Dedifferentiated amniotic fluid mesenchymal stem cell (primary cell): ENCODE data around the gene F2RL3.

ENCODE experiments used
- DNase-seq: peaks from one replicate; pipeline ENCODE4 v3.0.0-alpha.2; 2016; ENCODE audit errors: extremely low spot score

F2RL3 gene

DNA sequence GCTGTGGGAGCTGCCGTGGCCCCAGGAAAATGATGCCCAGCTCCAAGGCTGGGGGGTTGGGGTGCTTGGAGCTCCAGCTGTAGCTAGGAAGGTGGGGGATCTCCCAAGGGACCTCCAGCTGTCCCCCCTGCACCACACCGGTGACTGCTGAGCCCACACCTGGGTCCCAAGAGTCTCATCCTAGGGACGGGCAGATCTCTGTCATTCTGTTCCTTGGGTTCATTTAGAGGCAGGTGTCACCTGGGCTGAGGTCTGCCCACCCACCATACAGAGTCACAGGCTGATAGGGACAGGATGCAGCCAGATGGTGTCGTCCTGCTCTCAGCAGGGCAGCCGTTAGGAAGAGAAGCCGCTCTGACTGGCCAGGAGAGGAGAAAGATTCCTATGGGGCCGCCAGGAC, 5.3 kb downstream of the F2RL3 start:
- no peak for DNase-seq

DNA sequence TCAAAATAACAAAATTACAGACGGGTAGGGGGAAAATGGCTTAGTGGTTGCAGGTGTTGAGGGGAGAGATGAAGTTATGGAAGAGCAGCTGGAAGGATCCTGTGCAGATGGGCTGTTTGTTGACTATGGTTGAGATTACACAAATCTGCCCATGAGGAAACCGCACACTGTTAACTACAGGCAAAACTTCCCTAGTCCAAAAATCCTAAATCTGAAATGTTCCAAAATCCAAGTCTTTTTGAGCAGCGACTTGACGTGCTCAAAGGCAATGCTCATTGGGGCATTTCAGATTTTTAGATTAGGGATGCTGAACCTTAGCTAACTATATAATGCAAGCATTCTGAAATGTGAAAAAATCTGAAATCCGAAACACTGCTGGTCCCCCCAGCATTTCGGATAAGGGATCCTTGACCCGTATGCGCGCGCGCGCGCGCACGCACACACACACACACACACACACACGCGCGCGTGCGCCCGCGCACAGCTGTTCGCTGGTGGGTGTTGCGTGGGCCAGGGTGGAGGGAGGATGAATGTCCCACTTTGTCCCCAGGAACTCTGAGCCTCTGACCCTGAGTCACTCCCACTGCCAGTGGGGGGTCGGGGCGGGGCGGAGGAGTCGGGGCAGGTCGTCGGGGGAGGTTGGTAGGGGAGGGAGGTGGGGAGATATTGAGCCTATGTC, 6.8 kb downstream of the F2RL3 start:
- no peak for DNase-seq

DNA sequence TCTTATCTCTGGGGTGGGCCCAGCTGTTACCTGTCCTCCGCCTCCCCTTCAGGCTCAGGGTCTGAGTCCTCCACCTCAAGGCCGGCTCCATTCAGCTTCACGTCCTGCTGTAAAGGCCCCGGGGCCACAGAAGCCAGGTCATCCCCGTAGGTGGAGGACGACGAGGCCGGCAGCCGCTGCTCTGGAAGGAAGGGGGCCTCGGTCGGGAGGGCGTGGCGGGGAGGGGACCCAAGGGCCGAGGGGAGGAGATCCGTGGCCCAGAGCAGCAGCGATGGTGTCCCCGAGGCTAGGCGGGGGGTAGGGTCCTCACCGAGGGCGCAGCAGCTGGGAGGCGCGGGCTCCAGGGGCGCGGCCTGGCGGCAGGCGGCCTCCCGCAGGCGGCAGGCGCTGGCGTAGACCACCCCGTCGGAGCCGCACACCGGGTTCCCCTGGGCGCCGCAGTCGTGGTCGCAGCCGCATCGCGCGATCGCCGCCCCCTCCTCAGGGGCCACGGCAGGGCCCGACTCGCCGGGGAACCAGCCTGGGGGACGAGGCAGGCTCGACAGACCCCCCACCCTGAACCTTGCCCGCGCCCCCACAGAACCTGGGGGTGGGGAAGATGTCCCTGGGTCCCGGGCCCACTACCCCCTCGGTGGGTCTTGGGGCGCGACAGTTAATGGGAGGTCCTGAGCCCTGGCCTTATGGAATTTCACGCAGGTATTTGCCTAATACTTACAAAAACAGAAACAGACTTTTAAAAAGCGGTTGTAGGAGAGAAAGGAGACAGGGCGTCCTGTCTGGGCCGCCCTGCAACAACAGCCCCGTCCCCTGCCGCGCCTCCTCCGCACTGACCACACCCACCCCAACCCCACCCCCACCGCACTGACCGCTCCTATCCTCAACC, 7.6 kb downstream of the F2RL3 start:
- no peak for DNase-seq

DNA sequence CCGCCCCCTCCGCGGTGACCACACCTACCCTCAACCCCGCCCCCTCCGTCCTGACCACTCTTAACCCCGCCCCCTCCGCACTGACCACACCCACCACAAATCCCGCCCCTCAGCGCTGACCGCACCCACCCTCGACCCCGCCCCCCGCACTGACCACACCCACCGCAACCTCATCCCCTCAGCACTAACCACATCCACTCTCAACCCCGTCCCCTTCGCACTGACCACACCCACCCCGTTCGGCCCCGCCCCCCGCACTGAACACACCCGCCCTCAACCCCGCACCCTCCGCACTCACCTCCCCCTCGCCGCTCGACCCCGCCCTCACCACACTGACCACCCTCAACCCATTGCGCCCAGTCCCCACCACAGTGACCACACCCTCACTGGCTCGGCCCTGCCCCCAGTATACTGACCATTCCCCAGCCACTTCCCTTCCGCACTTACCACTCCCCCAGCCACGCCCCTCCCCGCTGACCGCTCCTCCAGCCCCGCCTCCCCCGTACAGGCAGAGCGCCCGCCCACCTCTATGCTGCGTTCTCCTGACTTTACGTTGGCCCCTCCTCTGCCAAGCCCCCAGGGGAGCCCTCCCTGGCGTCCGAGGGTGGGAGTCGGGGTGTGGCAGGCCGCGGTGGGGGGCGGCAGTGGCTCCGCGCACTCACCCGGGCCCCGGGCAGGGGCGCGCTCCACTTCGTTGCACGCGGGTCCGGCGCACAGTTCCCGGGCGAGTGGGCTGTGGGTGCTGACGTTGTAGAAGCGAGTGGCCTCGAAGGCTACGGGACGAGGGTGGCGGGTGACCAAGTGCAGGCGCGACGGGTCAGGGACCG, 8.4 kb downstream of the F2RL3 start:
- DNase-seq: peak; percentile 77

DNA sequence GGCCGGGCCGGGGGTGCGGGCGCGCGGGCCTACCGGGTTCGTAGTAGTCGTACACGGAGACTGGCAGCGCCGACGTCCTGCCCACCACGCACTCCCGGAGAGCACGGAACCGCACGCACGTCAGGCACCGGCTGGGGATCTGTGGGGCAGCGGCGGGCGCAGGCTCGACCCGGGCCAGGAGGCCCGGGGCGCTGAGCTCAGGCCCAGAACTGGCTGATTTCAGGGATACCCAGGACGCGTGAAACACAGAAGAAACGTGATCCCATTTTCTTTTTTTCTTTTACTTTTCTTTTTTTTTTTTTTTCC, 9.0 kb downstream of the F2RL3 start:
- no peak for DNase-seq

DNA sequence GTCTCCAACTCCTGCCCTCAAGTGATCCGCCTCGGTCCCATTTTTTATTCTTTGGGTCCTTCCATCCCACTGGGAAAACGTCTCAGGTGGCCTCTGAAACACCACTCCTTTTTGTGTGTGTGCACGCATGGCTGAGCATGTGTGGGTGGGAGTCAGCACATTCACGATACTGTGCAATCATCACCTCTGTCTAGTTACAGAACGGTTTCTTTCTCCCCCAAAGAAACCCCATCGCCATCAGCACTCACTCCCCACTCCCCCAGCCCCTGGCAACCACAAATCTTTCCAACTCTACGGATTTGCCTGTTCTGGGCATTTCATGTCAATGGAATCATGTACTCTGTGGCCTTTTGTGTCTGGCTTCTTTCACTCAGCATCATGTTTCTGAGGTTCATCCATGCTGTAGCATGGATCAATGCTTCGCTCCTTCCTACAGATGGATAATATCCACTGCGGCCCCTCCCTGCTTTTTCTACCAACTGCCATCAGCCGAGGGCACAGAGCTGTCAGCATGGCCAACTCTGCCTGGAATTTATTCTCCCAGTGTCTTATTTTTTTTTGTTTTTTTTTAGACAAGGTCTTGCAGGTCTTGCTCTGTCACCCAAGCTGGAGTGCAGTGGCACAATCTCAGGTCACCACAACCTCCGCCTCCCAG, 9.7 kb downstream of the F2RL3 start:
- DNase-seq: no peak

DNA sequence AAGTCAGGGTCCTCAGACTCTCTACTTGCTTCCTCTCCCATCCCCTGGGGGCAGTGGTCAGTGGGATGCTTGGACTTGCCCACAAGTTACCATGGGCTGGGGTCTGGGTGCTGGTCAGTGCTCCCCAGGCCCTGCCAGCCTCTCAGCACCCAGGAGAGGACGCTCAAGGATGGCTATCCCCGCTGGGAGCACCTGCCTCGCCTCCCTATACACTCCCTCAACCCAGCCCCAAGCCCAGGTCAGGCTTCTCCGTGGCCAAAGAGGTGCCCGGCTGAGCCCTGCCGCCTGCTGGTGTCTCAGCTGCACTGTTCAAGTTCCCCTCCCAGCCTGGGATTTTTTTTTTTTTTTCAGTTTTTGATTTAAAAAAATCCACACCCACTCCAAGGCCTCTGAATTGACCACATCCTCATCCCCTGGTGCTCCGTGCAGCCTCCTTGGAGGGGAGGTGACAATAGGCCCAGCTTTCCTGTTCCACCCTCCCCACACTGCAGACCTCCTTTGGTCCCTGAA, 10.8 kb downstream of the F2RL3 start:
- no peak for DNase-seq

DNA sequence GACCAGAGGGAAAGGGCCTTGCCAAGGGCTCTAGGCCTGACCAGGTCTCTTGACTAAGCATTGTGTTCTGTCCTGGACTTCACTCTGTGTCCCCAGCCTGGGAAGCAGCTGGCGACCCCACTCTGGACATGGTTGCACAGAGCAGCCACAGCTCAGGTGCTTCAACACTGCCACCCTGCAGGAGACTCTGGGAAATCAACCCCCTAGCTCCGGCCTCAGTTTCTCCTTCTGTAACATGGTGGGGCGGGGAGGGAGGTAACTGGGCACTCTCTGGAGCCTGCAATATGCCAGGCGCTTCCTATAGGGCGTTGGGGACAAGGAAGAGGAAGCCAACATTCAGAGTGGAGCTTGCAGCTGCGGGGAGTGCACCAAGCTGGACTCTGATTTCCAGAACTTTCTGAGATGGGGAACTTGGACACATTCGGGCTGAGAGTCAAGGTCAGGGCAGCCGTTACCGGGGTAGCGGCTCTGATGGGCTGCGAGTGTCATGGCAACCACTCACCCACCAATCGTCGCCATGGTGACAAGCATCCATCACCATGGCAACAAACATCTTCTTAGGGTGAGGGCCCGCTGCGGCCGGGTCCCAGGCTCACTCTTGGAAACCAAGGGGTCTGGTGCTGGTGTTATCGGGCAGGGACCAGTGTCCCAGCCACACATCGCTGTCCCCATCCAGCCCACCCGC, 12.8 kb downstream of the F2RL3 start:
- no peak for DNase-seq

DNA sequence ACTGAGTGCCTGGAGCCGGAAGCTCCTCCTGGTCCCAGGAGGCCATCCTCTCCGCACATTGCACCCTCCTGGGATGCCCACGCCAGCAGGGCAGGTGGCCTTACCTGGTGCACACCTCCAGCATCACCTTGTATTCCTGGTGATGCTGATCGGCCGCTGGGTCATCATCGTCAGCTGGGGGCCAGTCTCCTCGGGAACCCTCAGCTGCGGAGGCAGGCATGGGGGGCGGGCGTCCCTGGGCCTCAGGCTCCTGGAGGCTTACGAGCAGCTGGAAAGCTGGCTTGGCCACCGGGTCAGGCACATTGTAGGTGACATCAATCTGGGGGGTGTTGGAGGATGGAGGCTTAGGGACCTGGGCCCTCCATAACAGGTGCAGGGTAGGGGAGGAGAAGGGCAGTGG, 13.7 kb downstream of the F2RL3 start:
- DNase-seq: no peak

DNA sequence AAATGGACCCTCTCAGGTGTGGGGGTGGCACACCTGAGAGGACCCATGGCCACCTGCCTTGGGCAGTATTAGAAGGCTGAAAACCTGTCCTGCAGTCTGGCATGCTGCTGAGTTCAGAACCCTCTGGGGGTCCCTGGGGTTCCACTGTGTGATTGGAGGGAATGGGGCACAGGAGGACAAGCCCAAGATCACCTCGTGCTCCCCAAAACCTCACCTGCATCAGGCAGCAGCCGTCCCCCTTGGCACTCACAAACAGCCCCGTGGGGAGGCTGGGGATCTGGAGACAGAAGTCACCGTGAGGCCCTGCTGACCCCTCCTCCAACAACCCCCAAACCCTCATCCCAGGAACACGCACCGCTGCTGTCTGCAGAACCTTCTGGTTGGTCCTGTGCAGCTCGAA, 14.5 kb downstream of the F2RL3 start:
- no peak for DNase-seq

DNA sequence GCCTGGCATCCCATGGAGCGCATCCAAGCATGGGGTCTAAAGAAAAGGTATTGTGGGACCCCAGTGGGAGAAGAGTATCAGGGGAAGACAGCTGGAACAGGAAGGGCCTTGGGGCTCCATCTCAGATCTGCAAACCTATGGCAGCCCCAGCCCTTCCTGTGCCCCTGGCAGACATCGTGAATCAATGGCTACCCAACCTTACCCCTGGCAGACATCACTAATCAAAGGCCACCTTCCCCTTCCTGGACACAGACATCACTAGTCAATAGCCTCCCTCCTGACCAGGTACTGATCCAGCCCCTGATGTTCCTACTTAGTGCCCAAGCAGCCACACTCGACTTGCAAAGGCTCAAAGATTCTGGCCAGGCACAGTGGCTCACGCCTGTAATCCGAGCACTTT, 15.8 kb downstream of the F2RL3 start:
- DNase-seq: no peak

DNA sequence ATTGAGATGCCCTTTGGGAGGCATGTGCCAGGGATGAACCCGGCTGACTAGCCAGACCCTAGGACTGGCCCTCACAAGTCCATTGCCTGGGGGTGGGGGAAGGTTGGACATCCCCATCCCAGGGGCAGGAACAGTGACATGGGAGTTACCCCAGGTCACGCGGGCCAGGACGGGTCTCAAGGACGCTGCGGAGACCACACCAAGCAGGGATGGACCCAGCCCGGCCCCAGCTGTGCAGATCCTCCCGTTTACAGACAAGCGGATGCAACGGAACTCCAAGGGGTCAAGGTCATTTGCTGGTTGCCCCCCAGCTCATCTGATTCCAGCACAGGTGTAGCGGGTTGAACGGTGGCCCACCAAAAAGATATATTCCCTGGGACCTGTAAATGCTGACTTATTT, 20.0 kb downstream of the F2RL3 start:
- DNase-seq: no peak

DNA sequence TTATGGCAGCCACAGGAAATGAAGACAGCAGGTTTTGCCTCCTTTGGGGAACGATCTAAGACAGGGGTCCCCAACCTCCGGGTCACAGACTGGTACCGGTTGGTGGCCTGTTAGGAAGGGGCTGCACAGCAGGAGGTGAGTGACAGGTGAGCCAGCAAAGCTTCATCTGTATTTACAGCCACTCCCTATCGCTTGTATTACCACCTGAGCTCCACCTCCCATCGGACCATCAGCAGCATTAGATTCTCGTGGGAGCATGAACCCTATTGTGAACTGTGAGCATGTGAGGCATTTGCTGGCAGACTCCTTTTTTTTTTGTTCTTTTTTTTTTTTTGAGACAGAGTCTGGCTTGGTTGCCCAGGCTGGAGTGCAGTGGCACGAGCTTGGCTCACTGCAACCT, 22.2 kb downstream of the F2RL3 start:
- no peak for DNase-seq

DNA sequence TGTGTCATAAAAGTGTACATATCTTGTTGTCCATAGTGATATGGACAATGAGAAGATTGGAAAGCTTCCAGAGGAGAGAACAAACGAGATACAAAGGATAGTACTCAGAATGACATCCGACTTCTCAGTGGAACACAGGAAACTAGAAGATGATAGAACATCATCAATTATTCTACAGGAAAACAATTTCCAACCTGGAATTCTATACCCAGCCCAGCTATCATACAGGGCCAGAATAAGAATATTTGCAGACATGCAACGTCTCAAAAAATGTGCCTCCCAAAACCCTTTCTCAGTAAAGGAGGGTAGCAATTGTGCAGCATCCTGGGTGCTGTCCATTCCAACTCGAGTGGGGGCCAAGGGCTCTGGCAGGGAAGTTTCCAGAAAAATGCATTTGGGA, 24.0 kb downstream of the F2RL3 start:
- no peak for DNase-seq

DNA sequence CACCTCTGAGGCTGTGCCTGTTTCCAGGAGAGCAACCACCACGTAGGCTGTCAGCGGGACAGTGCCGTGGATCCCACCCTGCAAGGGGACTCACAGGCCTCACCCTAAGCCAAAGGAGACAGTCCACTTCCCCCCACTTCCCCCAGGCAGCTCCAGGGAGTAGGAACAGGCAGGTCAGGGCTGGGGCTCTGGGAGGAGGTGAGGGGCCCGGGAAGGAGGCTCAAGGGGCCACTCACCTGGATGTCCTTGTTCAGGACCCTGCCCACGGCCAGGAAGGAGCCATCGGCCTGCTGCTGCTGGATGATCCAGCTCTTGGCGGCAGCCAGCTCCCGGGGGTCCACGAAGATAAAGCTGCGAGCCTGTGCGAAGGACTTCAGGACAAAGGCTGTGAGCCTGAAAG, 25.6 kb downstream of the F2RL3 start:
- DNase-seq: no peak

DNA sequence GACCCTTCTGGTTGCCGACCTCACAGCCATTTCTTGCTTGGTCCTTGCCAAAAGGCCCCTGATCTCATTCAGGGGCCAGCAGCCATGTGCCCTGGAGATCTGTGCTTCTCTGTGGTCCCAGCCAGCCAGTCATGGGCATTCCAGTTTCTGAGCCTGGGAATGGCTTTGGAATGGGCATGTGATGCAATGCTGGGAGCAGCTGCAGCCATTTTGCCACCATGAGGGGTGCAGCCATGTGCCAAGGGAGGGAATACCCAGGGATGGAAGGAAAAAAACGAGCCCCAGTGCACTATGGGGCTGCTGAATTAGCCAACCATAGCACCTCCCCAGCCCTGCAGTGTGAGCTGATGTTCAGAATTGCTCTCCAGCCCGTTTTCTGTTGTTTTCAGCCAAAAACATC, 26.3 kb downstream of the F2RL3 start:
- DNase-seq: no peak

DNA sequence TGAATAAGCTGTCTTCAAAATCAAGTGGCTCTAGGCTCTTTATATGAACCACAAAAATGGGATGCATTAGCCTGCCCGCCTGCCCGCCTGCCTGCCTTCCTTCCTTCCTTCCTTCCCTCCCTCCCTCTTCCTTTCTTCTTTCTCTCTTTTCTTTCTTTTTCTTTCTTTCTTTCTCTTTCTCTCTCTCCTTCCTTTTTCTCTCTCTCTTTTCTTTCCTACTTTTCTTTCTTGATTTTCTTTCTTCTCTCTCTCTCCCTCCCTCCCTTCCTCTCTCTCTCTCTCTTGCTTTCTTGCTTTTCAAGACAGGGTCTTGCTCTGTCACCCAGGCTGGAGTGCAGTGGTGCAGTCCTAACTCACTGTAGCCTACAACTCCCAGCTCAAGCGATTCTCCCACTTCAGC, 26.9 kb downstream of the F2RL3 start:
- no peak for DNase-seq

DNA sequence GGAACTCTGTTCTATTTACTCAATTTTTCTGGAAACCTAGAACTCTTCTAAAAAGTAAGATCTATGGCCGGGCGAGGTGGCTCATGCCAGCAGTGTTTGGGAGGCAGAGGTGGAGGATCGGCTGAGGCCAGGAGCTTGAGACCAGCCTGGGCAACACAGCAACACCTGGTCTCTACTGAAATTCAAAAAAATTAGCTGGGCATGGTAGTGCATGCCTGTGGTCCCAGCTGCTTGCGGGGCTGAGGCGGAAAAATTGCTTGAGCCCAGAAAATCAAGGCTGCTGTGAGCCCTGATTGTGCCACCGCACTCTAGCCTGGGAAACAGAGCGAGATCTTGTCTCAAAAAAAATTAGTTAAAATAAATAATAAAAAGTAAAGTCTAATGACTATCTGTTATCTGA, 28.6 kb downstream of the F2RL3 start:
- DNase-seq: no peak

DNA sequence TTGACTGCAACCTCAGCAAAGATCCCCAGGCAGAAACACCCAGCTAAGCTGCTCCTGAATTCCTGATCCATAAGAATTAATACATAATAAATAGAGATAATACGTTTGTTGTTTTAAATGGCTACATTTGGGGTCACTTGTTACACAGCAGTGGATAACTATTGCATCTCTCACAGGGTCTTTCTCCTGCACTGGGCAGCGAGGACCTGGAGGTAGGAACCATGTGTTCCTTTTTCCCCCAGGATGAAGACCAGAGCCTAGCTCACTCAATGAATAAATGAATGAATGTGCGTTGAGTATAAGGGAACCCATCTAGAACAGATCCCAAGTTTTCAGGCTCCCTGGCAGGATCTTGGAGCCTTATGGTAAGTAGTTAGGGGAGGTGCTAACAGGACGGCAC, 30.7 kb downstream of the F2RL3 start:
- no peak for DNase-seq

DNA sequence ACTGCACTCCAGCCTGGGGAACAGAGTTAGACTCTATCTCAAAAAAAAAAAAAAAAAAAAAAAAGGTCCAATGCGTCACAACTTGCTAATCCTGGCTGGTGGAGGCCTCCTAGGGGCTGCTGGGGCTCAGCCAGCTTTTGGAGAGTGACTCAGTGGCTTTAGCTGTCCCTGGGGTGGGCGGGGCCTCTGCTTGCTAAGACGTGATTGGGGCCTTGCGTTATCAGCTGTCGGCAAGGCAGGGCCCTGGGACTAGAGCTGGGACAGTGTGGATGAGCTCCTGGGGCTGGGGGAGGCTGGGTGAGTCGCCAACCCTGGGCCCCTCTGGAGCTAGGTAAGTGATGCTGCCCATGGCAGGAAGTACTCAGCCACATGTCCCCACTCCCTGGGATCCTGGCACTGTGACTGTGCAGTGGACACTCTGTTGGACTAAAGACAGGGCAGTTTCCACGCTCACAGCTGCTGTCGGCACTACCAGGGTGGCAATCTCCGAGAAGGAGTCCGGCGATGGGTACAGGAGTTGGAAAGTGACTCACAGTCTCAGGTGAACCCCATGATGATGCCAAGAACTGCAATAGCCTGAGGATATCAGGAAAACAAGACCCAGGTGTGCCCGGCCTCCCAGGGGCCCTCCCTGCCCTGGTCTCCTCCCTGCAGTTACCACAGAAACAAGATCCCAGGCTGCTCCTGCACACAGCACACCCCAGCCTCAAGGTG, 32.2 kb downstream of the F2RL3 start:
- peak; percentile 32 for DNase-seq
